Lung (tissue), 12 donors: ENCODE results near the gene MAT1A. TPM values are rescaled to one million over a fixed set of nuclear protein-coding genes. Genes with fewer than 3 reads are reported as not detected.

Experiments used
- ATAC-seq: fragments of 200-7000 bp; cut with Tn5 transposase; one replicate; pipeline ENCODE4 v1.9.1; 2020; ENCODE audit warnings: moderate number of reproducible peaks; ENCODE audit not compliant: insufficient read depth, low FRiP score
- DNase-seq, 3 donors: peaks; one replicate each; pipeline ENCODE4 v3.0.0-alpha.2; 2013 to 2017
- H3K27ac ChIP-seq, 2 donors: one replicate each; pipeline ENCODE4 v1.5.1; 2013; ENCODE audit warnings: mild to moderate bottlenecking in 2 of 2, moderate library complexity in 2 of 2, control low read depth in 1 of 2, inconsistent platforms in 1 of 2, low read depth in 1 of 2, low read length in 1 of 2
- H3K27me3 ChIP-seq, 3 donors: one replicate each; pipeline ENCODE4 v1.5.1; 2013; ENCODE audit warnings: low read length in 2 of 3; ENCODE audit not compliant: control insufficient read depth in 3 of 3, insufficient read depth in 3 of 3
- H3K36me3 ChIP-seq, 4 donors: one replicate each; pipeline ENCODE4 v1.5.1; 2013; ENCODE audit warnings: low read length in 4 of 4, mild to moderate bottlenecking in 1 of 4, moderate library complexity in 1 of 4; ENCODE audit not compliant: control insufficient read depth in 4 of 4, insufficient read depth in 4 of 4
- H3K4me1 ChIP-seq, 5 donors: one replicate each; pipeline ENCODE4 v1.5.1; 2013; ENCODE audit warnings: low read length in 5 of 5, mild to moderate bottlenecking in 2 of 5, moderate library complexity in 1 of 5; ENCODE audit not compliant: control insufficient read depth in 5 of 5, insufficient read depth in 5 of 5
- H3K4me3 ChIP-seq: one replicate; pipeline ENCODE4 v1.5.1; 2013; ENCODE audit warnings: mild to moderate bottlenecking, control low read depth, moderate library complexity
- H3K9ac ChIP-seq, 2 donors: one replicate each; pipeline ENCODE4 v1.5.1; 2013; ENCODE audit warnings: low read length in 2 of 2, control low read depth in 1 of 2; ENCODE audit not compliant: insufficient read depth in 1 of 2
- H3K9me3 ChIP-seq, 4 donors: one replicate each; pipeline ENCODE4 v1.5.1; 2013; ENCODE audit warnings: low read length in 3 of 4, mild to moderate bottlenecking in 1 of 4, moderate library complexity in 1 of 4; ENCODE audit not compliant: control insufficient read depth in 4 of 4, insufficient read depth in 3 of 4
- CTCF ChIP-seq: IDR thresholded peaks from 2 replicates; pipeline ENCODE4 v1.5.1; 2012; ENCODE audit warnings: mild to moderate bottlenecking; ENCODE audit errors: control extremely low read depth, extremely low read depth
- WGBS, 2 donors: extraction: QIAGEN DNeasy Blood & Tissue Kit; methylation state at CpG; one replicate each; pipeline ENCODE4 v1.1.7; 2013; 5-methylcytosine and 5-hydroxymethylcytosine counted together
- polyA plus RNA-seq, 2 donors: library from polyadenylated mRNA; stranded (reverse); fragments of 200-250 nt; gene quantifications; one replicate each; pipeline ENCODE4 v1.2.1, GENCODE V29; 2013
- total RNA-seq, 2 donors: library from RNA; depleted of rRNA in 1 of 2; stranded (reverse); fragments of >200 nt in 1 of 2; gene quantifications; one replicate each; pipeline ENCODE4 v1.2.1, GENCODE V29; 2014 to 2021
- donor health status: control.
- donor health status: control.
- donor health status: Bipolar disorder and iron deficiency.
- donor health status: healthy.
- donor health status: DM: yes; HTN: yes; CAD: no.

Gene MAT1A
- total and polyA plus RNA-seq, 4 donors = 0.30 to 1.1 (median 0.43) TPM

- TF ChIP-seq CTCF = no peak
- DNase-seq (no peak), ATAC-seq (no peak)
- Histone ChIP-seq H3K4me3 (no peak overlapping the region), H3K36me3 (no peaks in the 10 kb centered on the region), H3K4me1 (no peaks in the 10 kb centered on the region), H3K9me3 (peaks cover 0 to 4% (median 0%) of the 10 kb centered on the region in 4 donors), H3K9ac (no peak overlapping the region), H3K27ac (no peak overlapping the region), H3K27me3 (peaks cover 0 to 3% (median 0%) of the 10 kb centered on the region in 3 donors)
- WGBS, 2 donors = 95 to 98% methylated on average over 2 of the region's 2 CpGs
These were observed 30.4 kb upstream of the MAT1A start for GRCh38 chr10:80319725-80320290.

DNA sequence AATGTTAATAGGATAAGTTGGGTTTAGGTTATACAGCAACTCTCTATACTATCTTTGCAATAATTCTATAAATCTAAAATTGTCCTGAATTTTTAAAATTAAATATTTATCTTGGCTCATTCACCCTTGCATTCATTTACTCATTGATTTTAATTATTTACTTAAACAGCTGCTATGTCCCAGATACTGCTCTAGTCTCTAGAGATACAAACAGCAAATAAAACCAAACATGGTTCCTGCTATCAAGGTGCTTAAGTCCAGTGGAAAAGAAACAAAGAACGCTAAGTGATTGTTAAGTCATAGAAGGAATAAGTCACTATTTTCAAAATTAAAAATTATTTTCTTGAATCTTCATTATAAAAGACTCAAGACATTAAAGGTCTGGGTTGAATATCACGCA is 29.9 kb upstream of the MAT1A start:
- ATAC-seq (no peak), DNase-seq (no peak)
- Histone ChIP-seq H3K36me3 (no peaks in the 10 kb centered on the region), H3K27ac (no peak overlapping the region), H3K4me1 (no peaks in the 10 kb centered on the region), H3K9ac (no peak overlapping the region), H3K27me3 (peaks cover 0 to 3% (median 0%) of the 10 kb centered on the region in 3 donors), H3K9me3 (peaks cover 0 to 4% (median 0%) of the 10 kb centered on the region in 4 donors), H3K4me3 (no peak overlapping the region)
- no peak for TF ChIP-seq CTCF
- WGBS, 2 donors = 91% methylated on average over 2 of the region's 2 CpGs

- ATAC-seq = no peak
- peaks cover 0 to 4% (median 0%) of the 10 kb centered on the region in 4 donors for H3K9me3 ChIP-seq
- H3K27me3 ChIP-seq = peaks cover 0 to 3% (median 0%) of the 10 kb centered on the region in 3 donors
- no peak overlapping the region for H3K4me3 ChIP-seq
- H3K9ac ChIP-seq = no peak overlapping the region
- no peak for DNase-seq
- no peak for TF ChIP-seq CTCF
- H3K36me3 ChIP-seq = no peaks in the 10 kb centered on the region
- H3K27ac ChIP-seq = no peak overlapping the region
- no peaks in the 10 kb centered on the region for H3K4me1 ChIP-seq
These were observed 29.3 kb upstream of the MAT1A start for GRCh38 chr10:80318742-80319141.

DNA sequence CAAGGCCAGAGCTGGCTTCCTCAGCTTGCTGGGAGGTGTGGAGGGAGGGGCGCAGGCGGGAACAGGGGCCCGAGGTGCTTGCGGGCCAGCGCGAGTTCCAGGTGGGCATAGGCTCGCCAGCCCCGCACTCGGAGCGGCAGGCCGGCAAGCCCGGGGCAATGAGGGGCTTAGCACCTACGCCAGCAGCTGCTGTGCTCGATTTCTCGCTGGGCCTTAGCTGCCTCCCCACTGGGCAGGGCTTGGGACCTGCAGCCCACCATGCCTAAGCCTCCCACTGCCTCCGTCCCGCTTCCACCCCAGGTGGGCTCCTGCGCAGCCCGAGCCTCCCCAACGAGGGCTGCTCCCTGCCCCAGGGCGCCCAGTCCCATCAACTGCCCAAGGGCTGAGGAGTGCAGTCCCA is 25.9 kb upstream of the MAT1A start:
- WGBS, 2 donors = 95 to 98% methylated on average over 21 of the region's 21 CpGs
- no peak for TF ChIP-seq CTCF
- no peak for ATAC-seq

More for the DNA sequence above, 25.9 kb upstream of the MAT1A start:
- no peak overlapping the region for H3K9ac ChIP-seq
- no peaks in the 10 kb centered on the region for H3K4me1 ChIP-seq
- no peaks in the 10 kb centered on the region for H3K27me3 ChIP-seq
- no peaks in the 10 kb centered on the region for H3K36me3 ChIP-seq
- no peak overlapping the region for H3K4me3 ChIP-seq
- DNase-seq = no peak
- H3K9me3 ChIP-seq = peaks cover 0 to 4% (median 0%) of the 10 kb centered on the region in 4 donors
- H3K27ac ChIP-seq = no peak overlapping the region
